HepG2 (cell line): ENCODE data around the gene MPC1. TPM values are rescaled to one million over a fixed set of nuclear protein-coding genes. Genes with fewer than 3 reads are reported as not detected.

Experiments used
- ATF1 ChIP-seq: IDR thresholded peaks from 2 replicates; pipeline ENCODE4 v1.6.1; 2016; ENCODE audit warnings: mild to moderate bottlenecking, control low read depth
- CEBPB ChIP-seq: IDR thresholded peaks from 2 replicates; pipeline ENCODE4 v1.6.1; 2011; ENCODE audit warnings: low read depth, low read length, improper control_type of control experiment, borderline replicate concordance
- EED ChIP-seq: sonication (generic); formaldehyde crosslinking; IDR thresholded peaks from 2 replicates; pipeline ENCODE4 v1.5.0; 2020; ENCODE audit warnings: mild to moderate bottlenecking, missing genetic modification reagents
- KDM2A ChIP-seq: sonication (generic); formaldehyde crosslinking; IDR thresholded peaks from 2 replicates; pipeline ENCODE4 v1.4.0; 2020; ENCODE audit warnings: low read depth, missing genetic modification reagents, borderline replicate concordance
- NFATC3 ChIP-seq: sonication (generic); formaldehyde crosslinking; IDR thresholded peaks from 2 replicates; pipeline ENCODE4 v1.5.1; 2020; ENCODE audit warnings: mild to moderate bottlenecking, missing genetic modification reagents
- NPAS2 ChIP-seq: sonication (generic); formaldehyde crosslinking; IDR thresholded peaks from 2 replicates; pipeline ENCODE4 v1.8.0; 2022; ENCODE audit warnings: mild to moderate bottlenecking, missing genetic modification reagents, borderline replicate concordance
- POLR2AphosphoS5 ChIP-seq: IDR thresholded peaks from 2 replicates; pipeline ENCODE4 v1.6.1; 2012; ENCODE audit warnings: low read depth, low read length
- RARG ChIP-seq: sonication (generic); formaldehyde crosslinking; IDR thresholded peaks from 2 replicates; pipeline ENCODE4 v1.4.0; 2020; ENCODE audit warnings: low read depth, mild to moderate bottlenecking, missing genetic modification reagents
- RNF219 ChIP-seq: sonication (generic); formaldehyde crosslinking; IDR thresholded peaks from 2 replicates; pipeline ENCODE4 v1.5.0; 2020; ENCODE audit warnings: mild to moderate bottlenecking, missing genetic modification reagents
- SIX1 ChIP-seq: sonication (generic); formaldehyde crosslinking; IDR thresholded peaks from 2 replicates; pipeline ENCODE4 v1.4.0; 2020; ENCODE audit warnings: missing genetic modification reagents, borderline replicate concordance
- SKIL ChIP-seq: sonication (generic); formaldehyde crosslinking; IDR thresholded peaks from 2 replicates; pipeline ENCODE4 v1.8.0; 2022; ENCODE audit warnings: missing genetic modification reagents, mild to moderate bottlenecking, moderate library complexity, borderline replicate concordance
- THAP11 ChIP-seq: IDR thresholded peaks from 2 replicates; pipeline ENCODE4 v1.6.1; 2016; ENCODE audit warnings: missing biosample characterization, missing genetic modification reagents
- ZFP41 ChIP-seq: sonication (generic); formaldehyde crosslinking; IDR thresholded peaks from 2 replicates; pipeline ENCODE4 v1.4.0; 2020; ENCODE audit warnings: mild to moderate bottlenecking, missing genetic modification reagents, borderline replicate concordance
- ZKSCAN1 ChIP-seq: fragments of 150-350 bp; IDR thresholded peaks from 2 replicates; pipeline ENCODE4 v1.6.1; 2014; ENCODE audit warnings: low read length
- ZKSCAN8 ChIP-seq: IDR thresholded peaks from 2 replicates; pipeline ENCODE4 v1.6.1; 2016; ENCODE audit warnings: borderline replicate concordance, missing genetic modification reagents, missing compliant biosample characterization
- ZNF160 ChIP-seq: sonication (generic); formaldehyde crosslinking; IDR thresholded peaks from 2 replicates; pipeline ENCODE4 v1.8.0; 2022; ENCODE audit warnings: mild to moderate bottlenecking, inconsistent platforms, missing genetic modification reagents
- ZNF558 ChIP-seq: sonication (generic); formaldehyde crosslinking; IDR thresholded peaks from 2 replicates; pipeline ENCODE4 v1.9.0; 2022; ENCODE audit warnings: mild to moderate bottlenecking, missing genetic modification reagents, borderline replicate concordance
- ZNF766 ChIP-seq: sonication (generic); formaldehyde crosslinking; IDR thresholded peaks from 2 replicates; pipeline ENCODE4 v1.5.0; 2020; ENCODE audit warnings: missing genetic modification reagents, borderline replicate concordance
- polyA plus RNA-seq, 8 experiments: library from polyadenylated mRNA; depleted of rRNA in 3 of 8; stranded (reverse) in 7 of 8; unstranded in 1 of 8; fragments of >200 nt; fragmentation: Illumina TruSeq in 4 of 8; extraction: Trizol in 4 of 8; gene quantifications; 2 replicates each; pipeline versions ENCODE4 v1.2.1 to v1.2.3, GENCODE V29; 2011 to 2016; ENCODE audit warnings: low read depth in 4 of 8, missing spikeins in 1 of 8, mixed read lengths in 1 of 8; ENCODE audit not compliant: insufficient read depth in 1 of 8
- total RNA-seq, 5 experiments: library from RNA; depleted of rRNA; stranded (reverse); fragments of >200 nt; fragmentation: Illumina TruSeq; extraction: Trizol; gene quantifications; 2 replicates each; pipeline ENCODE4 v1.2.3, GENCODE V29; 2016; ENCODE audit warnings: low read depth in 1 of 5
- TF ChIP-seq, protein P1 (sequence below): IDR thresholded peaks from 2 replicates; pipeline ENCODE4 v1.6.1; 2016; ENCODE audit warnings: low read depth
- TF ChIP-seq, protein P2 (sequence below): sonication (generic); formaldehyde crosslinking; IDR thresholded peaks from 2 replicates; pipeline ENCODE4 v1.5.1; 2020; ENCODE audit warnings: missing genetic modification reagents, mild to moderate bottlenecking, borderline replicate concordance

MPC1 gene
- total and polyA plus RNA-seq, 2 of the 13 experiments (the other 11 are each of a cell fraction or from before 2014, with no cell fraction given): 189 to 214 TPM

GRCh38 chr6:166394036-166394892, 11.5 kb upstream of the MPC1 start (continued):
- no peak for TF ChIP-seq RNF219 (CRISPR knock-in tag)
- no peak for TF ChIP-seq ZNF558
- no peak for TF ChIP-seq NFATC3 (CRISPR knock-in tag)
- TF ChIP-seq, protein P1, sequence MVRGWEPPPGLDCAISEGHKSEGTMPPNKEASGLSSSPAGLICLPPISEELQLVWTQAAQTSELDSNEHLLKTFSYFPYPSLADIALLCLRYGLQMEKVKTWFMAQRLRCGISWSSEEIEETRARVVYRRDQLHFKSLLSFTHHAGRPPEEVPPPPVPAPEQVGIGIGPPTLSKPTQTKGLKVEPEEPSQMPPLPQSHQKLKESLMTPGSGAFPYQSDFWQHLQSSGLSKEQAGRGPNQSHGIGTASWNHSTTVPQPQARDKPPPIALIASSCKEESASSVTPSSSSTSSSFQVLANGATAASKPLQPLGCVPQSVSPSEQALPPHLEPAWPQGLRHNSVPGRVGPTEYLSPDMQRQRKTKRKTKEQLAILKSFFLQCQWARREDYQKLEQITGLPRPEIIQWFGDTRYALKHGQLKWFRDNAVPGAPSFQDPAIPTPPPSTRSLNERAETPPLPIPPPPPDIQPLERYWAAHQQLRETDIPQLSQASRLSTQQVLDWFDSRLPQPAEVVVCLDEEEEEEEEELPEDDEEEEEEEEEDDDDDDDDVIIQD (CRISPR knock-in tag): peak; percentile 49; the same call in 1 of the 2 replicates
- TF ChIP-seq RARG (CRISPR knock-in tag): no peak
- TF ChIP-seq NPAS2: no peak
- TF ChIP-seq, protein P2, sequence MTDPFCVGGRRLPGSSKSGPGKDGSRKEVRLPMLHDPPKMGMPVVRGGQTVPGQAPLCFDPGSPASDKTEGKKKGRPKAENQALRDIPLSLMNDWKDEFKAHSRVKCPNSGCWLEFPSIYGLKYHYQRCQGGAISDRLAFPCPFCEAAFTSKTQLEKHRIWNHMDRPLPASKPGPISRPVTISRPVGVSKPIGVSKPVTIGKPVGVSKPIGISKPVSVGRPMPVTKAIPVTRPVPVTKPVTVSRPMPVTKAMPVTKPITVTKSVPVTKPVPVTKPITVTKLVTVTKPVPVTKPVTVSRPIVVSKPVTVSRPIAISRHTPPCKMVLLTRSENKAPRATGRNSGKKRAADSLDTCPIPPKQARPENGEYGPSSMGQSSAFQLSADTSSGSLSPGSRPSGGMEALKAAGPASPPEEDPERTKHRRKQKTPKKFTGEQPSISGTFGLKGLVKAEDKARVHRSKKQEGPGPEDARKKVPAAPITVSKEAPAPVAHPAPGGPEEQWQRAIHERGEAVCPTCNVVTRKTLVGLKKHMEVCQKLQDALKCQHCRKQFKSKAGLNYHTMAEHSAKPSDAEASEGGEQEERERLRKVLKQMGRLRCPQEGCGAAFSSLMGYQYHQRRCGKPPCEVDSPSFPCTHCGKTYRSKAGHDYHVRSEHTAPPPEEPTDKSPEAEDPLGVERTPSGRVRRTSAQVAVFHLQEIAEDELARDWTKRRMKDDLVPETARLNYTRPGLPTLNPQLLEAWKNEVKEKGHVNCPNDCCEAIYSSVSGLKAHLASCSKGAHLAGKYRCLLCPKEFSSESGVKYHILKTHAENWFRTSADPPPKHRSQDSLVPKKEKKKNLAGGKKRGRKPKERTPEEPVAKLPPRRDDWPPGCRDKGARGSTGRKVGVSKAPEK (CRISPR knock-in tag): 0 out of 2 replicates have a peak, but pooled peaks have one; percentile 38
- TF ChIP-seq KDM2A (CRISPR knock-in tag): peak; percentile 54; the same call in 1 of the 2 replicates
- TF ChIP-seq ZNF766 (CRISPR knock-in tag): peak; percentile 79; the same call in 1 of the 2 replicates
- TF ChIP-seq ATF1 (CRISPR knock-in tag): 0 out of 2 replicates have a peak, but pooled peaks have one; percentile 14
- peak; percentile 46; the same call in 1 of the 2 replicates for TF ChIP-seq SIX1 (CRISPR knock-in tag)
- no peak for TF ChIP-seq ZKSCAN1
- TF ChIP-seq THAP11: peak; percentile 58
- TF ChIP-seq POLR2AphosphoS5: peak; percentile 51
- TF ChIP-seq SKIL: no peak
- TF ChIP-seq ZNF160: 0 out of 2 replicates have a peak, but pooled peaks have one; percentile 73
- TF ChIP-seq ZFP41 (CRISPR knock-in tag): no peak
- TF ChIP-seq EED (CRISPR knock-in tag): no peak
- peak; percentile 64; the same call in 1 of the 2 replicates for TF ChIP-seq ZKSCAN8
- no peak for TF ChIP-seq CEBPB
